Dermis blood vessel endothelial cell (primary cell): Measurements from ENCODE around the gene SART3. TPM values are rescaled to one million over a fixed set of nuclear protein-coding genes. Genes with fewer than 3 reads are reported as not detected.
"Not testable (repeated sequence)": the region's sequence is repeated elsewhere in the genome, so short reads cannot be mapped to it uniquely, and the experiment has no call there.

ENCODE experiments used
- DNase-seq: peaks from one replicate; pipeline ENCODE4 v3.0.0; 2010
- total RNA-seq: library from RNA; depleted of rRNA; stranded (reverse); fragments of >200 nt; gene quantifications from 2 replicates; pipeline ENCODE4 v1.2.3, GENCODE V29; 2014

The SART3 gene
- total RNA-seq, 1 donor from 2014 or later, result 76.7 TPM

- DNase-seq, result not testable (repeated sequence)
Measured at GRCh38 chr12:108485371-108485770, 75.6 kb downstream of the SART3 start.

- DNase-seq, result no peak
Measured at GRCh38 chr12:108484845-108485244, 76.1 kb downstream of the SART3 start.

GRCh38 chr12:108484431-108484830, 76.5 kb downstream of the SART3 start:
- no peak for DNase-seq

GRCh38 chr12:108483213-108484059, 77.5 kb downstream of the SART3 start:
- DNase-seq, result no peak

GRCh38 chr12:108482717-108483212, 78.2 kb downstream of the SART3 start:
- no peak for DNase-seq

GRCh38 chr12:108479364-108480070, 81.5 kb downstream of the SART3 start:
- no peak for DNase-seq

GRCh38 chr12:108478611-108479206, 82.3 kb downstream of the SART3 start:
- DNase-seq, result no peak

GRCh38 chr12:108477881-108478259, 83.1 kb downstream of the SART3 start:
- DNase-seq, result no peak

- no peak for DNase-seq
Measured at GRCh38 chr12:108477055-108477880, 83.7 kb downstream of the SART3 start.

GRCh38 chr12:108475396-108475795, 85.6 kb downstream of the SART3 start:
- DNase-seq, result no peak

GRCh38 chr12:108473400-108474055, 87.4 kb downstream of the SART3 start:
- DNase-seq, result no peak

Other genes starting within 250 kb of the SART3 start
- 0.19 and 1.0 TPM in 2 replicates for gene CMKLR1, start 221.9 kb downstream of the SART3 start, total RNA-seq
- 7.0 TPM in 2 replicates for gene FICD, start 45.9 kb downstream of the SART3 start, total RNA-seq
- gene ISCU, start 1.4 kb upstream of the SART3 start, total RNA-seq, result 96.5 and 106 TPM in 2 replicates
- gene TMEM119, start 36.9 kb upstream of the SART3 start, total RNA-seq, result under 0.01 TPM in 1 of 2 replicates, not detected in the other
- 0.65 and 0.85 TPM in 2 replicates for gene SELPLG, start 72.7 kb upstream of the SART3 start, total RNA-seq
- gene CORO1C, start 170.3 kb upstream of the SART3 start, total RNA-seq, result 131 and 213 TPM in 2 replicates